PC-3 (cell line): ENCODE results near the gene SNED1. TPM values are rescaled to one million over a fixed set of nuclear protein-coding genes. Genes with fewer than 3 reads are reported as not detected.

Experiments
- ATAC-seq: fragments of 200-7000 bp; cut with Tn5 transposase; 2 replicates; pipeline ENCODE4 v1.9.1; 2020; ENCODE audit warnings: mild to moderate bottlenecking, moderate library complexity
- BruUV-seq: library from RNA; stranded (reverse); fragments of 400-500 nt; replicated peaks from 2 replicates; lab custom pipeline; 2021; lab: Mats Ljungman, UMichigan
- CTCF ChIA-PET: fragments of 300-600 bp; sonication (Branson Sonifier 250); formaldehyde crosslinking; loops from one replicate; lab custom pipeline; 2022; ENCODE audit warnings: antibody characterized with exemption; lab: Charles Lee
- POLR2A ChIA-PET: fragments of 300-600 bp; sonication (Branson Sonifier 250); formaldehyde crosslinking; loops from one replicate; lab custom pipeline; 2022; ENCODE audit warnings: antibody characterized with exemption; ENCODE audit not compliant: unreplicated experiment; lab: Charles Lee
- DNase-seq: peaks from one replicate; pipeline ENCODE4 v3.0.0-alpha.2; 2015
- H2AFZ ChIP-seq: fragments of 300-600 bp; sonication (generic); 2 replicates; pipeline ENCODE4 v1.6.0; 2016; ENCODE audit warnings: antibody characterized with exemption, low read length
- H3F3A ChIP-seq: fragments of 300-600 bp; sonication (generic); one replicate; pipeline ENCODE4 v1.6.0; 2017; ENCODE audit warnings: antibody characterized with exemption, low read length, control low read depth, mild to moderate bottlenecking; ENCODE audit not compliant: unreplicated experiment
- H3K27ac ChIP-seq: fragments of 300-600 bp; sonication (generic); 2 replicates; pipeline ENCODE4 v1.5.1; 2016; ENCODE audit warnings: mild to moderate bottlenecking, low read length
- H3K27me3 ChIP-seq: fragments of 300-600 bp; sonication (generic); 2 replicates; pipeline ENCODE4 v1.6.1; 2016; ENCODE audit warnings: low read length, mixed read lengths
- H3K36me3 ChIP-seq: fragments of 300-600 bp; sonication (generic); 2 replicates; pipeline ENCODE4 v1.6.1; 2016; ENCODE audit warnings: low read depth, mixed run types, low read length, mixed read lengths
- H3K4me1 ChIP-seq: fragments of 300-600 bp; sonication (generic); 2 replicates; pipeline ENCODE4 v1.5.1; 2016; ENCODE audit warnings: low read length; ENCODE audit not compliant: insufficient read depth
- H3K4me2 ChIP-seq: fragments of 300-600 bp; sonication (generic); 2 replicates; pipeline ENCODE4 v1.6.0; 2016; ENCODE audit warnings: low read length
- H3K4me3 ChIP-seq: fragments of 300-600 bp; sonication (generic); 2 replicates; pipeline ENCODE4 v1.5.1; 2016; ENCODE audit warnings: mild to moderate bottlenecking, low read length, mixed read lengths
- H3K79me2 ChIP-seq: fragments of 300-600 bp; sonication (generic); 2 replicates; pipeline ENCODE4 v1.6.1; 2017; ENCODE audit warnings: low read length, mixed read lengths
- H3K9ac ChIP-seq: fragments of 300-600 bp; sonication (generic); 2 replicates; pipeline ENCODE4 v1.6.0; 2016; ENCODE audit warnings: mild to moderate bottlenecking, low read length
- H3K9me2 ChIP-seq: fragments of 300-600 bp; sonication (generic); replicated peaks from 2 replicates; pipeline ENCODE4 v1.6.1; 2016; ENCODE audit warnings: mixed run types, low read length, mixed read lengths
- H3K9me3 ChIP-seq: fragments of 300-600 bp; sonication (generic); 2 replicates; pipeline ENCODE4 v1.6.1; 2016; ENCODE audit warnings: low read length, mixed read lengths
- H4K20me1 ChIP-seq: fragments of 300-600 bp; sonication (generic); 2 replicates; pipeline ENCODE4 v1.6.1; 2016; ENCODE audit warnings: low read length, mixed read lengths
- CTCF ChIP-seq: fragments of 300-600 bp; sonication (generic); conservative IDR thresholded peaks from 2 replicates; pipeline ENCODE4 v1.5.1; 2017; ENCODE audit warnings: antibody characterized with exemption, low read depth, mild to moderate bottlenecking, low read length
- EZH2 ChIP-seq: fragments of 300-600 bp; sonication (generic); IDR thresholded peaks from one replicate; pipeline ENCODE4 v1.6.1; 2017; ENCODE audit warnings: antibody characterized with exemption, mild to moderate bottlenecking, low read length; ENCODE audit not compliant: unreplicated experiment
- EZH2phosphoT487 ChIP-seq: fragments of 300-600 bp; sonication (generic); IDR thresholded peaks from 2 replicates; pipeline ENCODE4 v1.6.1; 2018; ENCODE audit warnings: mild to moderate bottlenecking, antibody characterized with exemption, low read length, borderline replicate concordance
- intact Hi-C: fragments of 100-400 bp; cut with micrococcal nuclease; formaldehyde crosslinking; loops from 2 replicates; pipeline ENCODE4 v1.9.0; 2023
- total RNA-seq: library from RNA; depleted of rRNA; stranded (reverse); fragments of >200 nt; gene quantifications from 2 replicates; pipeline ENCODE4 v1.2.3, GENCODE V29; 2014

The SNED1 gene
- total RNA-seq, 1 experiment from 2014 or later = 0.66 TPM

- no peak for ATAC-seq
- ChIA-PET CTCF (no interaction called here), POLR2A (no interaction called here)
- Histone ChIP-seq H3K9me3 (no peaks in the 10 kb centered on the region), H3K36me3 (no peaks in the 10 kb centered on the region), H2AFZ (no peak overlapping the region), H3K79me2 (no peaks in the 10 kb centered on the region), H3F3A (no peaks in the 10 kb centered on the region), H3K4me3 (no peak overlapping the region), H3K27me3 (no peaks in the 10 kb centered on the region), H3K4me2 (no peak overlapping the region), H3K9ac (no peak overlapping the region), H4K20me1 (no peaks in the 10 kb centered on the region), H3K4me1 (no peaks in the 10 kb centered on the region), H3K27ac (no peak overlapping the region), H3K9me2 (no peaks in the 10 kb centered on the region)
- no TSS peak for BruUV-seq
- no peak for TF ChIP-seq EZH2
- TF ChIP-seq EZH2phosphoT487 = no peak
- no peak for TF ChIP-seq CTCF
- intact Hi-C loops = no loop called here
- DNase-seq = no peak
Observed at GRCh38 chr2:240964704-240965295, 33.6 kb upstream of the SNED1 start.

- no peaks in the 10 kb centered on the region for H3K4me1 ChIP-seq
- H3K36me3 ChIP-seq = no peaks in the 10 kb centered on the region
- H3F3A ChIP-seq = no peaks in the 10 kb centered on the region
- no peaks in the 10 kb centered on the region for H3K79me2 ChIP-seq
- H4K20me1 ChIP-seq = no peaks in the 10 kb centered on the region
- TF ChIP-seq EZH2 = no peak
- no peak for TF ChIP-seq CTCF
- no peak for TF ChIP-seq EZH2phosphoT487
- no peaks in the 10 kb centered on the region for H3K27me3 ChIP-seq
- ATAC-seq = no peak
- DNase-seq = no peak
- no peaks in the 10 kb centered on the region for H3K9me2 ChIP-seq
- H3K9ac ChIP-seq = no peak overlapping the region
- no peaks in the 10 kb centered on the region for H3K9me3 ChIP-seq
- POLR2A ChIA-PET = no interaction called here
- no peak overlapping the region for H2AFZ ChIP-seq
- CTCF ChIA-PET = no interaction called here
- H3K27ac ChIP-seq = no peak overlapping the region
- H3K4me2 ChIP-seq = no peak overlapping the region
- intact Hi-C loops = no loop called here
- H3K4me3 ChIP-seq = no peak overlapping the region
- BruUV-seq = no TSS peak
Observed at GRCh38 chr2:240965296-240965904, 33.0 kb upstream of the SNED1 start.

GRCh38 chr2:240965905-240966456 is 32.4 kb upstream of the SNED1 start:
- TF ChIP-seq CTCF (no peak), EZH2 (no peak), EZH2phosphoT487 (no peak)
- Histone ChIP-seq H3K9me3 (no peaks in the 10 kb centered on the region), H3F3A (no peaks in the 10 kb centered on the region), H3K36me3 (no peaks in the 10 kb centered on the region), H3K9ac (no peak overlapping the region), H3K9me2 (no peaks in the 10 kb centered on the region), H3K27me3 (no peaks in the 10 kb centered on the region), H3K4me1 (no peaks in the 10 kb centered on the region), H4K20me1 (no peaks in the 10 kb centered on the region), H3K4me3 (no peak overlapping the region), H3K79me2 (no peaks in the 10 kb centered on the region), H3K27ac (no peak overlapping the region), H3K4me2 (no peak overlapping the region), H2AFZ (no peak overlapping the region)
- ATAC-seq (no peak), DNase-seq (no peak)
- intact Hi-C loops = no loop called here
- POLR2A ChIA-PET = no interaction called here
- CTCF ChIA-PET = no interaction called here
- BruUV-seq = no TSS peak
